Esophagus squamous epithelium (tissue), 5 donors: Measurements from ENCODE around the gene TSPAN1. TPM values are rescaled to one million over a fixed set of nuclear protein-coding genes. Genes with fewer than 3 reads are reported as not detected.

Source experiments
- DNase-seq: peaks from one replicate; lab custom pipeline; 2025; lab: John Stamatoyannopoulos, UW
- H3K27ac ChIP-seq, 4 donors: fragments of 200-600 bp; sonication (generic); one replicate each; pipeline ENCODE4 v1.5.1; 2016 to 2019; ENCODE audit warnings: mild to moderate bottlenecking in 1 of 4
- H3K27me3 ChIP-seq, 4 donors: fragments of 200-600 bp; sonication (generic); 1 replicate in 3 of 4; 2 replicates in 1 of 4; pipeline versions ENCODE4 v1.5.1 to v1.6.0; 2017 to 2021; ENCODE audit warnings: antibody characterized with exemption in 1 of 4
- H3K36me3 ChIP-seq, 3 donors: fragments of 200-600 bp; sonication (generic); one replicate each; pipeline ENCODE4 v1.5.1; 2016 to 2019
- H3K4me1 ChIP-seq, 3 donors: fragments of 200-600 bp; sonication (generic); one replicate each; pipeline ENCODE4 v1.5.1; 2017 to 2019
- H3K4me3 ChIP-seq, 4 donors: fragments of 200-600 bp; sonication (generic); 1 replicate in 3 of 4; 2 replicates in 1 of 4; pipeline ENCODE4 v1.5.1; 2016 to 2019; ENCODE audit warnings: mild to moderate bottlenecking in 2 of 4, moderate library complexity in 1 of 4
- H3K9me3 ChIP-seq, 3 donors: fragments of 200-600 bp; sonication (generic); one replicate each; pipeline ENCODE4 v1.5.1; 2016 to 2019
- POLR2A ChIP-seq, 4 donors: fragments of 450-650 bp; IDR thresholded peaks; one replicate each; pipeline ENCODE4 v1.6.1; 2017; ENCODE audit warnings: antibody characterized with exemption in 4 of 4, mild to moderate bottlenecking in 4 of 4, moderate library complexity in 3 of 4
- WGBS, 2 donors: methylation state at CpG; one replicate each; pipeline ENCODE4 v1.1.5; 2018; 5-methylcytosine and 5-hydroxymethylcytosine counted together
- intact Hi-C: fragments of 100-400 bp; cut with DNase I; formaldehyde crosslinking; loops from one replicate; pipeline ENCODE4 v1.15.0; 2022
- total RNA-seq, 4 donors: library from RNA; depleted of rRNA; stranded (reverse); fragments of >200 nt; gene quantifications; one replicate each; pipeline ENCODE4 v1.1.0, GENCODE V29; 2016
- TF ChIP-seq, protein P1 (sequence below), 6 experiments: fragments of 450-650 bp in 4 of 6; fragments of 200-600 bp in 2 of 6; sonication (generic) in 2 of 6; IDR thresholded peaks; one replicate each; pipeline ENCODE4 v1.5.1; 2016 to 2019; ENCODE audit warnings: antibody characterized with exemption in 6 of 6, mild to moderate bottlenecking in 4 of 6, moderate library complexity in 4 of 6
- donor health status: DM: yes; HTN: yes; CAD: no.

TSPAN1 gene
- total RNA-seq, 4 donors from 2014 or later: 1.4 to 10.7 (median 5.0) TPM

DNA sequence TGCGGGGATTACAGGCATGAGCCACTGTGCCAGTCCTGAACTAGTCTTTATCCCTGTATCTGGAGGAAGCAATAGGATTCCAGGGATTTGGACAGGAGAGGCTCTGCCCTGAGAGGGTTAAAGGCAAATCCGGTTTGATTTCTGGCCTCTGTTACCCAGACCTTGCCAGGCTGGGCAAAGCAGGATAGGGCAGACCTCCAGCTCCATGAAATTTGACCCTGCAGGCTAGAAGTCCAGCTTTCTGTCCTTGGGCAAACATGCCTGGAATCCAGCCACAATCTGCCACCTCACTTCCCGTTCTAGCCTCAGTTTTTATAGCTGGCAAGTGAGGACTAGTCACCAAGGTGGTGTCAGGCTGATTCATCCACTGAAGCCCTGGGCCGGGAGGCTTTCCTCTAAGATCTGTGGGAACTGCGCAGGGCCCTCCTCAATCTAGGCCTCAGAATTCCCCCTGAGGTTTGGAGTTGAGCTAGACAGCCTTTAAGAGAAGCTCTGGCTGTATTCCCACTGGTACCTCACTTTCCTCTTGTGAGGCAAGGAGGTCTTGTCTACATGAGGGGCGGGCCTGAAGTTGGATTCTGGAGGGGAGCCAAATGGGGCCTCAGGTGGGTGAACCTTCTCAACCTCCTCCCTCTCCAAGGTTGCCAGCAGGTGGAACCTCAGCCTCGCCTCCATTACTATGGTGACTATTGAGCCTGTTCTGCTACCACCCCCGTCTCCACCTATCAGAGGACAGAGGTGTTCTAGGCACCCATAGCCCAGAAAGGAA lies 8.4 kb downstream of the TSPAN1 start:
- no peaks in the 10 kb centered on the region for H3K27me3 ChIP-seq
- H3K36me3 ChIP-seq: peaks cover 0 to 10% (median 0%) of the 10 kb centered on the region in 3 donors
- no peak overlapping the region for H3K4me3 ChIP-seq
- 10 to 40% methylated on average over 2 to 3 of the region's 8 CpGs for WGBS, 2 donors
- TF ChIP-seq, protein P1, sequence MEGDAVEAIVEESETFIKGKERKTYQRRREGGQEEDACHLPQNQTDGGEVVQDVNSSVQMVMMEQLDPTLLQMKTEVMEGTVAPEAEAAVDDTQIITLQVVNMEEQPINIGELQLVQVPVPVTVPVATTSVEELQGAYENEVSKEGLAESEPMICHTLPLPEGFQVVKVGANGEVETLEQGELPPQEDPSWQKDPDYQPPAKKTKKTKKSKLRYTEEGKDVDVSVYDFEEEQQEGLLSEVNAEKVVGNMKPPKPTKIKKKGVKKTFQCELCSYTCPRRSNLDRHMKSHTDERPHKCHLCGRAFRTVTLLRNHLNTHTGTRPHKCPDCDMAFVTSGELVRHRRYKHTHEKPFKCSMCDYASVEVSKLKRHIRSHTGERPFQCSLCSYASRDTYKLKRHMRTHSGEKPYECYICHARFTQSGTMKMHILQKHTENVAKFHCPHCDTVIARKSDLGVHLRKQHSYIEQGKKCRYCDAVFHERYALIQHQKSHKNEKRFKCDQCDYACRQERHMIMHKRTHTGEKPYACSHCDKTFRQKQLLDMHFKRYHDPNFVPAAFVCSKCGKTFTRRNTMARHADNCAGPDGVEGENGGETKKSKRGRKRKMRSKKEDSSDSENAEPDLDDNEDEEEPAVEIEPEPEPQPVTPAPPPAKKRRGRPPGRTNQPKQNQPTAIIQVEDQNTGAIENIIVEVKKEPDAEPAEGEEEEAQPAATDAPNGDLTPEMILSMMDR (IDR thresholded peaks at IDR 0.05): peak in 2 of 6 experiments; percentile 7 to 10
- TF ChIP-seq POLR2A (IDR thresholded peaks at IDR 0.05): no peak
- H3K4me1 ChIP-seq: peaks cover 31 to 77% (median 60%) of the 10 kb centered on the region in 3 donors
- peak overlapping the region; percentile 80 to 90 (median 87) for H3K27ac ChIP-seq
- intact Hi-C loops: loop anchor here (5.0 kb wide), 1 partner anchor 39 kb away; no protein-coding TSS in a partner anchor
- no peak for DNase-seq
- no peaks in the 10 kb centered on the region for H3K9me3 ChIP-seq

DNA sequence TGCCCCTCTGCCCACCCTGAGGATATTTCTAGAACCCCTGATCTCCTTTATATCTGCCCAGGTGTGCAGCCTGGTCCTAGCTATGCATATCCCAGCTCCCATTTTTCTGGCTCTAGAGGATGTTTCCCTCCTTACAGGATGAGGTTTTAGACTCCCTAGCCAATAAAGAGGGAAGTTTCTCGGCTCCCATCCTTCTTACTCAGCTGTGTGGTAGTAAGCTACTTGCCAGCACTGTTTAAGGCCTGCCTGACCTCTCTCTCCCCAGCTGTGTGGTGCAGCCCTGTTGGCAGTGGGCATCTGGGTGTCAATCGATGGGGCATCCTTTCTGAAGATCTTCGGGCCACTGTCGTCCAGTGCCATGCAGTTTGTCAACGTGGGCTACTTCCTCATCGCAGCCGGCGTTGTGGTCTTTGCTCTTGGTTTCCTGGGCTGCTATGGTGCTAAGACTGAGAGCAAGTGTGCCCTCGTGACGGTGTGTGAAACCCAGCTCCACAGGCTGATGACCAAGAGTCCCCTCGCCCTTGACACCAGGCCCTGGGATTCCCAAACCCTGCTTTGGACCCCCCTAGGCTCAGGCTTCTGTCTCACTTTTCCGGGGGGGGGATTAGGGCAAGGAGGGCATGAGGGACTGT lies 9.2 kb downstream of the TSPAN1 start:
- peaks cover 34 to 82% (median 66%) of the 10 kb centered on the region in 3 donors for H3K4me1 ChIP-seq
- H3K27me3 ChIP-seq: no peaks in the 10 kb centered on the region
- H3K4me3 ChIP-seq: no peak overlapping the region
- H3K27ac ChIP-seq: peak overlapping the region; percentile 80 to 90 (median 87)
- intact Hi-C loops: loop anchor here (5.0 kb wide), 1 partner anchor 38 kb away; no protein-coding TSS in a partner anchor
- no peak for TF ChIP-seq POLR2A (IDR thresholded peaks at IDR 0.05)
- TF ChIP-seq, protein P1 (IDR thresholded peaks at IDR 0.05): no peak
- H3K9me3 ChIP-seq: no peaks in the 10 kb centered on the region
- peaks cover 0 to 14% (median 0%) of the 10 kb centered on the region in 3 donors for H3K36me3 ChIP-seq
- DNase-seq: no peak
- WGBS, 2 donors: 76 to 77% methylated on average over 7 to 10 of the region's 12 CpGs

DNA sequence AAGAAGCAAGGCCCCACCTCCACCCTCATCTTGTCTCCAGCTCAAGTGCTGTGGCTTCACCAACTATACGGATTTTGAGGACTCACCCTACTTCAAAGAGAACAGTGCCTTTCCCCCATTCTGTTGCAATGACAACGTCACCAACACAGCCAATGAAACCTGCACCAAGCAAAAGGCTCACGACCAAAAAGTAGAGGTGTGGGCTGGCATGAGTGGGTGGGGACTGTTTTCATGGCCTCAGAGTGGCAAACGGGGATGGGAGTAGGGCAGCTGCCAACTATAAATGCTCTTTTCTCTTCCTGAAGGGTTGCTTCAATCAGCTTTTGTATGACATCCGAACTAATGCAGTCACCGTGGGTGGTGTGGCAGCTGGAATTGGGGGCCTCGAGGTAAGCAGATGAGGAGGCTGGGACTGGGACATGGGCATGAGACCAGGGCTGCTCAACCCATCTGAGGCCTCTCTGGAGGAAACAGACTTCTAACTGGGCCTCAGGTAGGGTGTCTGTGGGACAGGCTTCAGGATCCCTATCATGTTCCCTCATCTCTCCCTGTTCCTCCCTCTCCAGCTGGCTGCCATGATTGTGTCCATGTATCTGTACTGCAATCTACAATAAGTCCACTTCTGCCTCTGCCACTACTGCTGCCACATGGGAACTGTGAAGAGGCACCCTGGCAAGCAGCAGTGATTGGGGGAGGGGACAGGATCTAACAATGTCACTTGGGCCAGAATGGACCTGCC lies 10.2 kb downstream of the TSPAN1 start:
- Histone ChIP-seq H3K4me3 (no peak overlapping the region), H3K36me3 (peaks cover 0 to 25% (median 0%) of the 10 kb centered on the region in 3 donors), H3K4me1 (peaks cover 27 to 79% (median 61%) of the 10 kb centered on the region in 3 donors), H3K27me3 (no peaks in the 10 kb centered on the region), H3K27ac (peak overlapping the region; percentile 6 to 90 (median 87)), H3K9me3 (no peaks in the 10 kb centered on the region)
- 50 to 57% methylated on average over 5 to 7 of the region's 7 CpGs for WGBS, 2 donors
- TF ChIP-seq, protein P1 (IDR thresholded peaks at IDR 0.05): no peak
- no peak for TF ChIP-seq POLR2A (IDR thresholded peaks at IDR 0.05)
- no peak for DNase-seq
- intact Hi-C loops: loop anchor here (5.0 kb wide), 1 partner anchor 37 kb away; no protein-coding TSS in a partner anchor

GRCh38 chr1:46186076-46186475 lies 11.2 kb downstream of the TSPAN1 start:
- intact Hi-C loops: no loop called here
- peak overlapping the region in 1 of 4 donors; percentile 19 for H3K27ac ChIP-seq
- peaks cover 21 to 69% (median 51%) of the 10 kb centered on the region in 3 donors for H3K4me1 ChIP-seq

More at GRCh38 chr1:46186076-46186475, 11.2 kb downstream of the TSPAN1 start:
- Histone ChIP-seq H3K4me3 (no peak overlapping the region), H3K27me3 (no peaks in the 10 kb centered on the region), H3K9me3 (no peaks in the 10 kb centered on the region), H3K36me3 (peaks cover 0 to 35% (median 5%) of the 10 kb centered on the region in 3 donors)
- DNase-seq: no peak
- no peak for TF ChIP-seq POLR2A (IDR thresholded peaks at IDR 0.05)
- TF ChIP-seq, protein P1 (IDR thresholded peaks at IDR 0.05): no peak
- 88 to 91% methylated on average over 2 of the region's 2 CpGs for WGBS, 2 donors
